ENCODE measurements around the gene CEP112. TPM values are rescaled to one million over a fixed set of nuclear protein-coding genes. Genes with fewer than 3 reads are reported as not detected.

Gene CEP112
- total and polyA plus RNA-seq, 2 of the 13 experiments (the other 11 are each of a cell fraction or from before 2014, with no cell fraction given) = 1.2 to 3.4 TPM

- TF ChIP-seq SYNCRIP (IDR thresholded peaks at IDR 0.05; ENCODE audit: insufficient read depth, low read depth, low read length) (no peak), ZBTB33 (CRISPR knock-in tag; IDR thresholded peaks at IDR 0.05) (peak; percentile 81), NCOA5 (CRISPR knock-in tag; IDR thresholded peaks at IDR 0.05) (no peak), ZNF263 (CRISPR knock-in tag; IDR thresholded peaks at IDR 0.05) (no peak), TEAD2 (CRISPR knock-in tag; IDR thresholded peaks at IDR 0.05) (no peak), SIX1 (CRISPR knock-in tag; IDR thresholded peaks at IDR 0.05; ENCODE audit: borderline replicate concordance) (no peak), POLR2G (IDR thresholded peaks at IDR 0.05; ENCODE audit: low read depth, low read length) (no peak), ZNF576 (CRISPR knock-in tag; IDR thresholded peaks at IDR 0.05) (no peak), BHLHE40 (IDR thresholded peaks at IDR 0.05; ENCODE audit: low read length) (peak; percentile 100), TOE1 (CRISPR knock-in tag; IDR thresholded peaks at IDR 0.05) (no peak), ZNF530 (CRISPR knock-in tag; IDR thresholded peaks at IDR 0.05; ENCODE audit: low read depth) (no peak), ZBTB2 (CRISPR knock-in tag; IDR thresholded peaks at IDR 0.05; ENCODE audit: low read depth) (no peak), KAT7 (CRISPR knock-in tag; IDR thresholded peaks at IDR 0.05; ENCODE audit: borderline replicate concordance) (0 out of 2 replicates have a peak, but pooled peaks have one; percentile 40), ZBTB20 (CRISPR knock-in tag; IDR thresholded peaks at IDR 0.05; ENCODE audit: borderline replicate concordance, low read depth) (no peak), IRF9 (CRISPR knock-in tag; IDR thresholded peaks at IDR 0.05; ENCODE audit: borderline replicate concordance) (no peak), SP5 (CRISPR knock-in tag; IDR thresholded peaks at IDR 0.05; ENCODE audit: borderline replicate concordance, low read depth) (no peak), RFX3 (CRISPR knock-in tag; IDR thresholded peaks at IDR 0.05) (no peak), ZNF703 (CRISPR knock-in tag; IDR thresholded peaks at IDR 0.05; ENCODE audit: borderline replicate concordance) (no peak), KDM3A (CRISPR knock-in tag; IDR thresholded peaks at IDR 0.05; ENCODE audit: low read depth) (0 out of 2 replicates have a peak, but pooled peaks have one; percentile 49), ZNF282 (IDR thresholded peaks at IDR 0.05; ENCODE audit: partially characterized antibody) (no peak)
These were observed 8.8 kb upstream of the CEP112 start (continued) for GRCh38 chr17:66200685-66201092.

All from HepG2 (cell line).